ENCODE data around the gene CCNO. TPM values are rescaled to one million over a fixed set of nuclear protein-coding genes. Genes with fewer than 3 reads are reported as not detected.

The CCNO gene
- total and polyA plus RNA-seq, 2 of the 8 experiments (the other 6 are each of a cell fraction or from before 2014, with no cell fraction given) = 0.14 to 0.41 TPM

DNA sequence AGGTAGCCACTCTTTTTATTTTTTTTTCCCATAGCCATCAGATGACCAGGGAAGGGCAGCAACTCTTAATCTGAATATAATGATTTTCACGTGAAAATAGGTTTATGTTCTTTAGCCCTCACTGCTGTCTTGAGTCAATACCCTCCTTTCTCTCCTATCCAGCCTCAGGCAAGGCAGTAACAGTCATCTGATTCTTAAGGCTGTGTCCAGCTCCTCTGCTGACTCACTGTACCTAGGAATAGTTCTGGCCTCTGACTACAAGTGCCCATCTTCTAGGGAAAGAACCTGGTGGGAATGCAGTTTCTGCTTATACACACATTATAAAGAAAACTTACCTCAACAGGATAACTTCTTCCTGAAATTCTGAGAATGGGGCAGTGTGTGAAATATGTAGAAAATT, 43.4 kb upstream of the CCNO start:
- H3K36me3 ChIP-seq (ENCODE audit: control insufficient read depth in 2 of 4, insufficient read depth in 4 of 4, low read length in 3 of 4) = peaks cover 0 to 57% (median 17%) of the 10 kb centered on the region in 4 experiments; a peak in 5 of 8 replicates
- no peak overlapping the region for H3K4me2 ChIP-seq (ENCODE audit: insufficient read depth in 1 of 2, low read depth in 2 of 2, low read length in 2 of 2)
- H3K4ac ChIP-seq (replicated peaks; ENCODE audit: insufficient read length, low read depth, low read length) = no peak overlapping the region
- H3K79me1 ChIP-seq (ENCODE audit: low read depth, low read length) = no peaks in the 10 kb centered on the region
- WGBS, 2 experiments (ENCODE audit: extremely low coverage in 1 of 2, insufficient coverage in 1 of 2, insufficient read length in 1 of 2, insufficient replicate concordance in 2 of 2, low coverage in 1 of 2, low lambda C conversion rate in 2 of 2, missing lambda C conversion rate in 1 of 2) = 76% methylated on average over 1 of the region's 1 CpG; no CpG with 5 or more reads in 1 of the 2 experiments
- H3K56ac ChIP-seq (replicated peaks; ENCODE audit: insufficient read length, low read depth, low read length) = no peak overlapping the region
- no peak overlapping the region for H3K14ac ChIP-seq (ENCODE audit: insufficient read length)
- H2BK20ac ChIP-seq (ENCODE audit: low read length) = no peak overlapping the region
- no peak overlapping the region for H4K5ac ChIP-seq (ENCODE audit: insufficient read length, low read depth, low read length)
- H3K27ac ChIP-seq (ENCODE audit: low read depth, low read length) = no peak overlapping the region
- no peak overlapping the region for H2BK120ac ChIP-seq (replicated peaks; ENCODE audit: low read depth, low read length)
- H2AFZ ChIP-seq (ENCODE audit: low read length) = no peak overlapping the region
- no peaks in the 10 kb centered on the region for H3K79me2 ChIP-seq (ENCODE audit: control insufficient read depth in 1 of 2, insufficient read depth in 2 of 2, low read length in 2 of 2)
- no peak overlapping the region for H2BK5ac ChIP-seq (ENCODE audit: low read depth, low read length)
- H4K20me1 ChIP-seq (replicated peaks in 1 of 2; ENCODE audit: control insufficient read depth in 1 of 2, insufficient read depth in 2 of 2, low read length in 2 of 2) = no peaks in the 10 kb centered on the region
- H3K9ac ChIP-seq (replicated peaks in 1 of 4; ENCODE audit: extremely low read depth in 1 of 4, low read depth in 3 of 4, low read length in 3 of 4) = no peak overlapping the region
- no peak overlapping the region for H2BK12ac ChIP-seq (ENCODE audit: low read depth, low read length)
- H3K4me1 ChIP-seq (replicated peaks in 1 of 4; ENCODE audit: control insufficient read depth in 3 of 4, insufficient read depth in 4 of 4, low read length in 3 of 4) = no peaks in the 10 kb centered on the region
- no peak for TF ChIP-seq POLR2AphosphoS5 (IDR thresholded peaks at IDR 0.05; ENCODE audit: low read depth, low read length)
- TF ChIP-seq ASH2L (IDR thresholded peaks at IDR 0.05; ENCODE audit: low read length) = no peak
- TF ChIP-seq EP300 (IDR thresholded peaks at IDR 0.05; ENCODE audit: borderline replicate concordance in 1 of 2, low read depth in 2 of 2, low read length in 2 of 2) = no peak
- no peak for TF ChIP-seq TBP (IDR thresholded peaks at IDR 0.05; ENCODE audit: low read depth, low read length)
- no peak for TF ChIP-seq CHD1 (IDR thresholded peaks at IDR 0.05; ENCODE audit: low read depth, low read length)
- TF ChIP-seq RBBP5 (IDR thresholded peaks at IDR 0.05; ENCODE audit: borderline replicate concordance, low read depth, low read length) = no peak
- no peak for TF ChIP-seq TAF7 (optimal IDR thresholded peaks at IDR 0.05; ENCODE audit: borderline replicate concordance, low read depth, low read length)
- TF ChIP-seq, protein P1, sequence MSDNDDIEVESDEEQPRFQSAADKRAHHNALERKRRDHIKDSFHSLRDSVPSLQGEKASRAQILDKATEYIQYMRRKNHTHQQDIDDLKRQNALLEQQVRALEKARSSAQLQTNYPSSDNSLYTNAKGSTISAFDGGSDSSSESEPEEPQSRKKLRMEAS (IDR thresholded peaks at IDR 0.05) = no peak
- no peak overlapping the region for H3K18ac ChIP-seq (ENCODE audit: extremely low read depth, low read length)
- H4K8ac ChIP-seq (ENCODE audit: extremely low read depth, insufficient read depth, low read length) = no peak overlapping the region
- no peak overlapping the region for H2BK15ac ChIP-seq (ENCODE audit: low read length)
- H3K23ac ChIP-seq (ENCODE audit: insufficient read length) = no peak overlapping the region
- no peaks in the 10 kb centered on the region for H3K23me2 ChIP-seq (ENCODE audit: low read depth, low read length)
- DNase-seq (ENCODE audit: low read depth in 1 of 2, low spot score in 2 of 2) (no peak), FAIRE-seq (no peak)
- no peaks in the 10 kb centered on the region for H3K9me3 ChIP-seq (ENCODE audit: insufficient read depth in 2 of 2, low read depth in 1 of 2, low read length in 1 of 2)
- no peak overlapping the region for H4K91ac ChIP-seq (replicated peaks; ENCODE audit: insufficient read length, low read length)
- CTCF ChIA-PET (ENCODE audit: partially characterized antibody) = no interaction called here
- peaks cover 0 to 1% (median 0%) of the 10 kb centered on the region in 4 experiments; a peak in 1 of 7 replicates for H3K27me3 ChIP-seq (replicated peaks in 1 of 4; ENCODE audit: control insufficient read depth in 3 of 4, extremely low read depth in 1 of 4, insufficient read depth in 3 of 4, low read length in 3 of 4)
- H3K4me3 ChIP-seq (ENCODE audit: extremely low read depth in 1 of 4, insufficient read depth in 2 of 4, low read depth in 3 of 4, low read length in 4 of 4) = no peak overlapping the region
- POLR2A ChIA-PET (ENCODE audit: partially characterized antibody) = no interaction called here
- H2AK5ac ChIP-seq (ENCODE audit: low read depth, low read length) = no peak overlapping the region
